Neural progenitor cell (in vitro differentiated cells): ENCODE results near the gene GOLGA5. TPM values are rescaled to one million over a fixed set of nuclear protein-coding genes. Genes with fewer than 3 reads are reported as not detected.
"Not testable (repeated sequence)": the region's sequence is repeated elsewhere in the genome, so short reads cannot be mapped to it uniquely, and the experiment has no call there.

ENCODE experiments used
- DNase-seq: peaks from one replicate; pipeline ENCODE4 v3.0.0-alpha.2; 2016; ENCODE audit warnings: low spot score
- H2AFZ ChIP-seq: fragments of 200-600 bp; sonication (generic); replicated peaks from 2 replicates; pipeline ENCODE4 v1.6.1; 2016; ENCODE audit warnings: antibody characterized with exemption
- H3F3A ChIP-seq: fragments of 200-600 bp; sonication (generic); 2 replicates; pipeline ENCODE4 v1.6.1; 2016; ENCODE audit warnings: antibody characterized with exemption, low read depth
- H3K27ac ChIP-seq: fragments of 200-600 bp; sonication (generic); 2 replicates; pipeline ENCODE4 v1.5.1; 2016; ENCODE audit warnings: mild to moderate bottlenecking
- H3K27me3 ChIP-seq: fragments of 200-600 bp; sonication (generic); 2 replicates; pipeline ENCODE4 v1.6.1; 2016; ENCODE audit warnings: mild to moderate bottlenecking, moderate library complexity
- H3K36me3 ChIP-seq: fragments of 200-600 bp; sonication (generic); 2 replicates; pipeline ENCODE4 v1.5.1; 2016
- H3K4me1 ChIP-seq: fragments of 200-600 bp; sonication (generic); 2 replicates; pipeline ENCODE4 v1.6.1; 2016; ENCODE audit warnings: mixed run types
- H3K4me2 ChIP-seq: fragments of 200-600 bp; sonication (generic); 2 replicates; pipeline ENCODE4 v1.6.1; 2016
- H3K4me3 ChIP-seq: fragments of 200-600 bp; sonication (generic); 2 replicates; pipeline ENCODE4 v1.5.1; 2016
- H3K79me2 ChIP-seq: fragments of 200-600 bp; sonication (generic); 2 replicates; pipeline ENCODE4 v1.6.1; 2016; ENCODE audit warnings: low read depth
- H3K9ac ChIP-seq: fragments of 200-600 bp; sonication (generic); 2 replicates; pipeline ENCODE4 v1.6.1; 2016
- H3K9me3 ChIP-seq: fragments of 200-600 bp; sonication (generic); 2 replicates; pipeline ENCODE4 v1.5.1; 2016; ENCODE audit warnings: low read depth
- H4K20me1 ChIP-seq: fragments of 200-600 bp; sonication (generic); 2 replicates; pipeline ENCODE4 v1.6.1; 2016; ENCODE audit warnings: low read depth
- H3K27ac Mint-ChIP-seq: 3 replicates; pipeline ENCODE4 v1.8.0; 2021; ENCODE audit warnings: mixed read lengths
- H3K27me3 Mint-ChIP-seq: 2 replicates; pipeline ENCODE4 v1.8.0; 2022; ENCODE audit warnings: low read depth, mild to moderate bottlenecking, inconsistent platforms, moderate library complexity, mixed read lengths; ENCODE audit not compliant: insufficient read depth
- H3K36me3 Mint-ChIP-seq: 3 replicates; pipeline ENCODE4 v1.8.0; 2021; ENCODE audit warnings: mixed read lengths
- H3K4me1 Mint-ChIP-seq: 3 replicates; pipeline ENCODE4 v1.8.0; 2021; ENCODE audit warnings: mixed read lengths
- H3K4me3 Mint-ChIP-seq: 3 replicates; pipeline ENCODE4 v1.8.0; 2021; ENCODE audit warnings: mild to moderate bottlenecking, moderate library complexity, mixed read lengths
- H3K9me3 Mint-ChIP-seq: 3 replicates; pipeline ENCODE4 v1.8.0; 2020; ENCODE audit warnings: mixed read lengths
- CTCF ChIP-seq: fragments of 200-600 bp; sonication (generic); IDR thresholded peaks from 2 replicates; pipeline ENCODE4 v1.5.1; 2017; ENCODE audit warnings: antibody characterized with exemption, mild to moderate bottlenecking
- EZH2 ChIP-seq: fragments of 200-600 bp; sonication (generic); IDR thresholded peaks from 2 replicates; pipeline ENCODE4 v1.6.1; 2017; ENCODE audit warnings: antibody characterized with exemption, mild to moderate bottlenecking, moderate library complexity
- EZH2phosphoT487 ChIP-seq: fragments of 200-600 bp; sonication (generic); IDR thresholded peaks from 2 replicates; pipeline ENCODE4 v1.6.1; 2017; ENCODE audit warnings: antibody characterized with exemption
- total RNA-seq: library from RNA; depleted of rRNA; stranded (reverse); fragments of >200 nt; gene quantifications from 2 replicates; pipeline ENCODE4 v1.2.3, GENCODE V29; 2015; ENCODE audit warnings: low replicate concordance

Gene GOLGA5
- total RNA-seq, 1 donor from 2014 or later, result 34.2 TPM

GRCh38 chr14:92748259-92749016 lies 45.7 kb upstream of the GOLGA5 start, which contains the start of gene LGMN:
Gene LGMN (minus strand): TSS chr14:92748627. CDS start chr14:92732786, 15,841 bp downstream.
- DNase-seq, result peak; percentile 97
- Histone ChIP-seq H3K27ac (no peak within 1 kb of the TSS), H3K36me3 (no peaks in the 10 kb centered on the region), H3K9me3 (no peaks in the 10 kb centered on the region), H3K9ac (peak within 1 kb of the TSS; percentile 30), H3K4me3 (peak within 1 kb of the TSS; percentile 63), H4K20me1 (no peaks in the 10 kb centered on the region), H3K79me2 (peaks cover 47% of the 10 kb centered on the region), H3K4me1 (peaks cover 9% of the 10 kb centered on the region), H3F3A (no peaks in the 10 kb centered on the region), H3K27me3 (no peaks in the 10 kb centered on the region), H3K4me2 (peak within 1 kb of the TSS; percentile 79), H2AFZ (peak within 1 kb of the TSS; percentile 75)
- peak within 1 kb of the TSS; percentile 94 for H3K4me3 Mint-ChIP-seq
- peaks cover 15% of the 10 kb centered on the region for H3K36me3 Mint-ChIP-seq
- peak within 1 kb of the TSS; percentile 60 for H3K27ac Mint-ChIP-seq
- TF ChIP-seq EZH2, result no peak
- TF ChIP-seq CTCF, result no peak
- no peak for TF ChIP-seq EZH2phosphoT487
- H3K4me1 Mint-ChIP-seq, result peaks cover 29% of the 10 kb centered on the region
- peaks cover 13% of the 10 kb centered on the region for H3K27me3 Mint-ChIP-seq
- H3K9me3 Mint-ChIP-seq, result peaks cover 2% of the 10 kb centered on the region

- not testable (repeated sequence) for H3K27ac ChIP-seq, H4K20me1 ChIP-seq, H3K9ac ChIP-seq, H3K4me2 ChIP-seq, H3K4me3 Mint-ChIP-seq, H3K9me3 Mint-ChIP-seq, H3K4me3 ChIP-seq, H3K4me1 ChIP-seq, H3K36me3 ChIP-seq, DNase-seq, H3K27me3 ChIP-seq, H3K9me3 ChIP-seq, H3F3A ChIP-seq, H2AFZ ChIP-seq
- H3K79me2 ChIP-seq, result peaks cover 28% of the 10 kb centered on the region
- Mint-ChIP-seq H3K27ac (peak overlapping the region; percentile 63), H3K4me1 (peaks cover 29% of the 10 kb centered on the region), H3K36me3 (peaks cover 14% of the 10 kb centered on the region), H3K27me3 (peaks cover 15% of the 10 kb centered on the region)
These were observed 43.8 kb upstream of the GOLGA5 start for GRCh38 chr14:92750222-92750728.

GRCh38 chr14:92750994-92751400 lies 43.1 kb upstream of the GOLGA5 start:
- Histone ChIP-seq H3K4me3 (no peak overlapping the region), H3K9ac (no peak overlapping the region), H3F3A (no peaks in the 10 kb centered on the region), H3K27me3 (no peaks in the 10 kb centered on the region), H3K4me2 (no peak overlapping the region), H3K79me2 (peaks cover 22% of the 10 kb centered on the region), H3K9me3 (no peaks in the 10 kb centered on the region), H4K20me1 (no peaks in the 10 kb centered on the region), H3K27ac (no peak overlapping the region), H3K36me3 (no peaks in the 10 kb centered on the region), H2AFZ (no peak overlapping the region), H3K4me1 (peaks cover 9% of the 10 kb centered on the region)
- H3K36me3 Mint-ChIP-seq, result peaks cover 10% of the 10 kb centered on the region
- TF ChIP-seq EZH2 (no peak), EZH2phosphoT487 (no peak), CTCF (no peak)
- H3K27ac Mint-ChIP-seq, result no peak overlapping the region
- no peak for DNase-seq
- peaks cover 26% of the 10 kb centered on the region for H3K4me1 Mint-ChIP-seq
- peaks cover 2% of the 10 kb centered on the region for H3K9me3 Mint-ChIP-seq
- H3K4me3 Mint-ChIP-seq, result no peak overlapping the region
- peaks cover 15% of the 10 kb centered on the region for H3K27me3 Mint-ChIP-seq

GRCh38 chr14:92751819-92752218 lies 42.3 kb upstream of the GOLGA5 start:
- Histone ChIP-seq H2AFZ (peak overlapping the region; percentile 76), H3K4me3 (no peak overlapping the region), H3K36me3 (no peaks in the 10 kb centered on the region), H3K4me2 (peak overlapping the region; percentile 7), H3F3A (no peaks in the 10 kb centered on the region), H3K79me2 (peaks cover 14% of the 10 kb centered on the region), H3K27me3 (no peaks in the 10 kb centered on the region), H3K9ac (no peak overlapping the region), H3K27ac (no peak overlapping the region), H3K9me3 (no peaks in the 10 kb centered on the region), H3K4me1 (peaks cover 9% of the 10 kb centered on the region), H4K20me1 (no peaks in the 10 kb centered on the region)
- peaks cover 4% of the 10 kb centered on the region for H3K36me3 Mint-ChIP-seq
- no peak overlapping the region for H3K27ac Mint-ChIP-seq
- H3K4me3 Mint-ChIP-seq, result no peak overlapping the region
- no peaks in the 10 kb centered on the region for H3K9me3 Mint-ChIP-seq
- peak; percentile 57 for DNase-seq
- peaks cover 13% of the 10 kb centered on the region for H3K27me3 Mint-ChIP-seq
- peaks cover 26% of the 10 kb centered on the region for H3K4me1 Mint-ChIP-seq
- TF ChIP-seq EZH2phosphoT487 (no peak), CTCF (no peak), EZH2 (no peak)
